Stimulated activated CD4-positive, alpha-beta T cell treated with anti-CD3 and anti-CD28 coated beads, TNF-alpha, amount 100 ng/mL, for 1 hour (primary cell): ENCODE results near the gene FAXC.
"Not testable (repeated sequence)": the region's sequence is repeated elsewhere in the genome, so short reads cannot be mapped to it uniquely, and the experiment has no call there.

ENCODE experiments used
- DNase-seq, 3 donors: peaks; one replicate each; pipeline ENCODE4 v3.0.0-alpha.2; 2020; ENCODE audit warnings: low read depth in 3 of 3, low spot score in 1 of 3

Gene FAXC

DNA sequence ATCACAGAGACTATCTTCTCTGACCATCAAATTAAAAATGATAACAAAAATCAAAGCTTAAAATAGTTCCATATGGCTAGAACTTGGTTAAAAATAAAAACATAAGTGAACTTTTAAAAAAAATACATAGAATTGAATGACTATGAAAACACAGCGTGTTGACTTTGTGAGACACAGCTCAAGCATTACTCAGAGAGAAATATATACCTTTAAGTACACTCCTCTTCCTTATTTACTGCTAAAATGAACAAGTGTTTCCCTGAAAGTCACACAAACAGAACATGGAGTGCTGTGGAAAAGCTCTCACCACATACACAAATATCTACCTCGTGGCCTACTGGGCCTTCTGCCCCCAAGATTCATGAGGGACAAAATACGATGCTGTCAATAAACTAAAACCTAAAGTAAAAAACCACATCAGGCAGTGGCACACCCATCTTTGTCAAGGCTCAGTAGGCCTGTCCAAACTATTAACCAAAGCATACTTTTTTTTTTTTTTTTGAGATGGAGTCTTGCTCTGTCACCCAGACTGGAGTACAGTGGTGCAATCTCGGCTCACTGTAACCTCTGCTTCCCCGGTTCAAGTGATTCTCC is 7.5 kb downstream of the FAXC start:
- no peak for DNase-seq

DNA sequence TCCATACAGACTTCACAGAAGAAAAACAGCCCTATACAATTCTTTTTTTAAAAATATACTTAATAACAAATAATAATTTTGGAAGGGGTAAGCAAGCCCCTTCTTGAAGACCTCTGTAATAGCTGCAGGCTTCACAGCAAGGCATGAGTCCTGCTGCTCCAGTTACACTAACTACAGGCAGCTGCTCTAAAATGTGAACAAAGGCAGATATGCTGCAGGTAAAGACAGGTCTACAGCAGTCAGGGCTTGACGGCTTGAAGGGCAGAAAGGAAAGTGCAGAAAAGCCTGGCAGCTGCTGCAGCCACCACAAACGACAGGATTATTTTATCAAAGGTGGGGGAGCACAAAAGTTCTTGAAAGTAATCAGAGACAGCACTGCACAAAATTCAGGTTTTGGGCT is 11.3 kb downstream of the FAXC start:
- DNase-seq, result no peak

DNA sequence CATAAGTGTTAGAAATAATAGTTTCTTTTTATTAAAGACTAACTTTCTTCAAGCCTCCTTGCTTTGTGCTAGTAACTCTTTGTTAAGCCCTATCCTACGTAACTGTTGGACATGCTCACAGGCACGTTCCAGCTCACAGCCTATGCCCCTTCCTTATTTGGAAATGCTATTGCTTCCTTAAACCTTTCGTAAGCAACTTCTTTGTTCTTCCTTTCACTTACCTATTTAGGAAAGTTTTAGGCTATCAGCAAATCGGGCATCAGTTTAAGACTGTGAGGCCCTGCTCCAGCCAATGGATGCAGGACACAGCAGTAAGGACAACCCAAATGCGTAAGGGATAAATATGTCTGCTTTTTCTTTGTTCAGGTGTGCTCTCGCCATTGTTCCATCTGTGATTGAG is 14.2 kb downstream of the FAXC start:
- DNase-seq, result not testable (repeated sequence)

DNA sequence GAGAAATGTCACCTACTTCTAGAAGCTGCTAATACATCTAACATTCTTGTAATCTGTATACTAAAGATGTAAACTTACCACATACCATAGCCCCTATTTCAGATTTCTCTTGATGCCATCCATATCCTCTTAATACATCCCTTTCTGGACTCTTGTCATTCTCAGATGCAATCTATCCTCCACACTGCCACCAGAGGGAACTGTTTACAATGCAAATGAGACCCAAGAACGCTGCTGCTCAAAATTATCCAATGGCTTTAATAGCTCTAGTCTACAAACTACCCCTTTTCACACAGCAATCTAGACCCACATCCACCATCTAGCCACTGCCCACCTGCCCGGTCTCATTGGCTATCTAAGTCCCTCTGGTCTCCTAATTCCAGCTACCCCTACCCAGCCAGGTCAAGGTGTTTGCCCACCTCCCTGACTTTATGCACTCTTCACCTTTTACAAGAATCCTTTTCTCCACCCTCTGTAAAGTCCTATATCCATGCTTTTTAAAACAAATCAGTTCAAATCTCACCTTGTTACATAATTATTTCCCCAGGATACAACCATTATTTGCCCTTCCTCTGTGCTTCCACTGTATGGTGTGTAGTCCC is 14.8 kb downstream of the FAXC start:
- no peak for DNase-seq

DNA sequence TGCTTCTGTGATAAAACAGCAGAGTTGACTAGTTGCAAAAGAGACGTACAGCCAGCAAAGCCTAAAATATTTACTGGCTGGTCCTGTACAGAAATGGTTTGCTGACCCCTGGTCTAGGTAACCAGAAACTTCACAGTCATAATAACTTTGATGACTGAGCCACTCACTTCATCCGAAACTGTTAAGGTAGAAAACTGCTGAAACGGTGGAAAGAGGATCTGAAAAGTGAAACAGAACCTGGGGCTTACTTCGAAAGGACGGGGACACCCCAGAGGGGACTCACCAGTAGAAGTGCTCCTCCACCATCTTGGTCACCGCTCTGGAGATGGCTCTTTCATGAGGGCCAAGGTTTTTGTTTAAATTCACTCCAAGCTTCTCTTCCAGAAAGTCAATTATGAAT is 16.4 kb downstream of the FAXC start:
- no peak for DNase-seq

DNA sequence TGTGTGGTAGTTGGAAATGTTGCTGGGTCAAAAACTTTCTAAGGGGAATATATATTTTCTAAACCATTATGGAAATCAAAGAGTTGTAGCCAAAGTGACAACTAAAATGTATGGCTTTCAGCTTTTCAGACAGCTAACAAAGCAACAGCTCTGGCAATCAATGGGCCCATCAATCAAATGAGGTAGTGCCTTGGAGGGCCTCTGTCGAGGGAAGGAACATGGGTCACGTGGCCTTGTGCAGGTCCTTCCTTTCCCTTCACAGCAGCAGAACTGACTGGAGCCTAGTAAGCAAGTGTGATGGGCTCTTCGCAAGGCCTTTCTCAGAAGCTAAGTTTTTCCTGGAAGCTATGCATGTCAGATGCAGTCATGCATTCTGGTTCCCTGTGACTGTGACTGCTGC is 17.9 kb downstream of the FAXC start:
- no peak for DNase-seq

DNA sequence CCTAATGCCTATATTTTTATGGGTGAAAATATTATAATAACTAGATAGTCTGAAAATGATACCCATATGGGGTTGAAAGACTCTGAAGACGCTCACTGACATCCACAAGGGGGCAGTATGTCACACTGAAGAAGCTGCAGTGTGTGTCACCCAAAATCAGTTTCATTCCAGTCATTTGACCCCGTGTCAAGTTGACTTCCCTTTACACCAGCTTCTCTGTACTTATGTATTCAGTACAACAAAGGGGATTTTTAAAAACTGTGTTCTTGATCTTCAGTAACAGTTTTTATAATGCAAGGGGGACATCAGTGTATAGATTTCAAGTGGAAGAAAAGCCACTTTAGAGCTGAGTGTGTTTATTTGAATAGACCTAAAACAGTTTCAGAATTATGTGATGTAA is 19.3 kb downstream of the FAXC start:
- peak in 2 of 3 donors; percentile 1 to 6 for DNase-seq

DNA sequence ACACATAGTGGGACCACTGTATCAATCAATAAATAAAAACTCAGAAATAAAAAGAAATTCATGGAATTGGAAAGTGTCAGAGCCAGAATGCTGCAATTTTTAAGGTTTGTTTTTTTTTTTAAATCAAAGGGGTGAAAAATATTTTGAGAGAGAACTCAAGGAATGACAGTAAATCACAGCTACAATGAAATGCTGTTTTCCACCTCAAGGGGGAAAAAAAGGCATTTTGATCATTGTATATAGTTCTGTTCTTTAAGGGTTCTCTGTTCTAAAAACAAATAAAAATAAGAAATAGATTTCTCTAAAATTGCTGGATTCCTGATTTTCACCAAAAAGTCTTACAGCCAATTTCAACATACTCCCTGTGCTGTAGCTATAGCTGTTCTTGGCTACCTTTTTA is 24.5 kb downstream of the FAXC start:
- no peak for DNase-seq

DNA sequence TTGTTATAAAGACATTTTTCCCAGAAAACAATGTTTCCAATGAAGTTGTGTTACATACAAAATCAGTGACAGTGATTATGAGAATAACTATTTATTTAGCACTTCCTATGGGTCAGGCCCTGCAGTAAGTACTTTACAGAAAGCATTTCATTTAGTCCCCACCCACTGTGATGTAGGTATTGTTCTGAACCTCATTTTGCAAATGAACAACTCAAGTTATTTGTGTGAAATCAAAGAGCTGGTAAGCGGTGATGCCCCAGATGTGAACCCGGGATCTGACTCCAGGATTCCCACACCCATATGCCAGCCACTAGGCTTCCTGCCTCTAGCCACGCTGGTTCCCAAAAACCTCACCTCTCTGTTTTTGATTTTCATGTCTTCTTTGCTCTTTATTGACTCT is 30.9 kb downstream of the FAXC start:
- no peak for DNase-seq

DNA sequence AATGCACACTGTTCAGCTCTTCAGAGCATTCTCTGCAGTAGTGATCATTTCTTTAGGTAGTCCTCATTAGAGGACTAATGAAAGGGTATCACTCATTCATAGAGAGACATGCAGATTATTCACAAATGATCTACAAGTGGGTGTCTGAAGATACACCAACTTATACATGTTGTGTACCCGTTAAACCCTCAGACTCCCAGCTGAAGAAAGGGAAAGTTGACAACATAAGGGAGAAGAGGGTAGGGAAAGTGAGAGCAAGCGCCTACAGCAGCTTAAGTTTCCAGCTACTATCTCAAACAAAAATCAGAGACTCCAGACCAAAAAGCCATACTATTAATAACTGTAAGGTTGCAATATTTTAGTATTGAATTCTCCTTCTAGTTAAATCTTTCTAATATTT is 37.1 kb downstream of the FAXC start:
- DNase-seq, result no peak

DNA sequence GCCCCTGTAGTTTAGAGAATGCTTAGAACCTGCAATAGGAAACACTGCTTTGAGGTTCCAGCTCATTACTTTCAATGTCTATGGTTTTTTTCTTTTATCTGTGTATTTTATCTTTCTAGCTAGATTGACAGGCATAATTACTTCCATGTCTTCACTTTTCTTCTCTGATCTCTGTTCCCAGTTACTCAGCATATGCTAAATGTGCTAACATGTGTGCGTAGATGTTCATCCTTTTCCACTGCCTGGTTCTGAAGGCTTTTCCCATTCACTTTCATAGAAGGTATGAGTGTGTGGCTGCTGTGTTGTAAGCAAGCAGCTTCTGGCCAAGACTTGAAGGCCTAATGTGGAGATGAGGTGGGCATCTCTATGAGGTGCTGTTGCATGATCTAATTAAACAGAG is 38.9 kb downstream of the FAXC start:
- no peak for DNase-seq

DNA sequence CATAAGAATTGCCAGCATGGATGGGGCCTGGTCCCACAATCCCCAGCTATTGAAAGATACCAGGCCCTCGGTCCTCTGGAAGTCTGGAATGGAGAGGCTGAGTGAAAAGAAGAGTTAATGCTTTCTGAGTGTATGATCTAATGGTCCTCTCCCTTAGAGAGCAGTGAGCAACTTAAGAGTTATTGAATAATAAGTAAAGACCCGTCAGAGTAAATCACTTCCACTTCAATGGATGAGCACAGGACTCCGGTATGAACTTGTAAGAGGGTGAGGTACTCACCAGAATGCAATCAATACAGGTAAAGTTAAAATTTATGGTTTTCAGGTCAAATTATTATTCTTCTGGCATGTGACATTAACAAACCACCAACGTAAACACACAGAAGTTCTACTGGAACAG is 39.9 kb downstream of the FAXC start:
- DNase-seq, result no peak

DNA sequence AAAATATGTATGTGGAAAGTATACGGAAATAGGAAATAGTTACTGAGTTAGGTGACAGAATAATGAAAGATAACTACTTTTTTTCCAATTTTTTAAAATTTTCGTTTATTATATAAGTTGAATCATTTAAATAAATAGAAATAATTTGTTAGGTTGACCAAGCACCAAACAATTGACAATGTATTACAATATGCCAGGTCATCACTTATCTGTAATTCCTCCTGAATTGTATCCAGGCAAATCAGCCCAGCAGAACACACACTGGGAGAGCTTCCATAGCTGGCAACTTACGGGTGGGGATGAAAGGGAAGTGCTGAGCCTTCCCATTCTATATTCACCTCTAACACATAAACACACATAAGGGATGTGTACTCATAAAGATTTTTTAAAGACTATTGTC is 40.7 kb downstream of the FAXC start:
- no peak for DNase-seq

DNA sequence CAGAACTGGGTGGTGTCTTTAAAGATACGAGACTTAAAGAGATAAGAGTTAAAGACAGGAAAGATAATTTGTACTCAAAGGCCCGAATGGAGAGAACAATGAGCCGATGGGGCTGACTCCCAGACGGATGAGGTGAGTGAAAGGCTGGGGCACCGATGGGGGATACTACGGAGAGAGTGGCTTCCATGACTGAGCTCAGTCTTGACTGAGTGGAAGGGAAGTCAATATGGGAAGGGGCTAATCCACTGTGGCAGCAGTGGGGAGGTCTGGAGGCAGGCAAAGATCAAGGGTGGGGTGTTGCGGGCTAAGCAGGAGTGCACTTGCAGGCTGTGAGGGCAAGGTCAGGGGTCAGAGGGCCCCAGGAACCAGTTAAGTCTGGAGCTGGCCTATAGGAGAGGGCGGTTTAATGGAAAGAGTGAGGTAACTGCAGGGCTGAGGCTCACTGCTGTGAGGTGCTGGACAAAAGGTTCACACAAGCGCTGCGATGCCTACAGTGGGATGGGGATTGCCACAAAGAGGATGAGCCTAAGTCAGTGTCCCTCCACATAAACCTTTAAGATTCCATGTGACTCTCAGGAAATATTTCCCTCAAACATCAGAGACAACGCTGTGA is 42.1 kb downstream of the FAXC start:
- DNase-seq, result no peak

DNA sequence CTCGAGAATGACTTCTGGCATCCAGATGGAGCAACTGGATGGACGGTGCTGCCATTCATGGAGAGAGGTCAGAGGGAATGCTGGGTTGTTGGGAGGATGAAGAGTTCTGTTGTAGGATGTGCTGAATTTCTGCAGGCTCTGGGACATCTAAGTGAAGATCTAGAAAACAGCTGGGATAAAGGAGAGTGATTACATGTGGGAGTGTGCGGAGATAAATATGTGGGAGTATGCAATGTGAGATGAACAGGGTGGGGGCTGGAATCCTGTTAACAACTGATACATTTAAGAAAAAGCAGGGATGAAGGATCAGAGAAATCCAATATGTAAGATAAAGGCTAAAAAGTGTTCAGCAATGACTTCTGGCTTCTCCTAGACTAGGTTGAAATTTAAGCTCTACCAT is 43.1 kb downstream of the FAXC start:
- no peak for DNase-seq

DNA sequence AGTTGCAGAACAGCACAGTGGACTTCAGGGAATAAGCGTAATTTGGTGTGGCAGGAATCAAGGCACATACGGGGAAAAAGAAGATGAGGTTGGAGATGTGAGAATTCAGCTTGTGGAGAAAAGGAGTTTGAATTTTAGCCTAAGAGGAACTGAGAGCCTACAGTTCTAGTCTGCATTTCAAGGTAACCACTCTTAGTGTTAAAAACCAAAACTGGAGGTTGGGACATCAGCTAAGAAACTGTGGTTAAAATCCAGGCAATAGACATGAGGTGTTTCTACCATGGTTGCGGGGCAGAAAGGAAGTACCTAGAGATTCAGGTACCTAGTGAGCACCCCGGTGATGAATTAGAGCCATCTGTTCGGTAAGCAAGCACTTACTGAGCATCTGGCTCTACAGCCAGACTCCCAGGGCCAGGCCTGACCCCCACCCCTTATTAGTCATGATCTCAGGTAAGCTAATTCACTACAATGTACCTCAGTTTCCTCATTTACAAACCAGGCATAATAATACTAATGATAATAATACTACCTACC is 44.4 kb downstream of the FAXC start:
- no peak for DNase-seq

DNA sequence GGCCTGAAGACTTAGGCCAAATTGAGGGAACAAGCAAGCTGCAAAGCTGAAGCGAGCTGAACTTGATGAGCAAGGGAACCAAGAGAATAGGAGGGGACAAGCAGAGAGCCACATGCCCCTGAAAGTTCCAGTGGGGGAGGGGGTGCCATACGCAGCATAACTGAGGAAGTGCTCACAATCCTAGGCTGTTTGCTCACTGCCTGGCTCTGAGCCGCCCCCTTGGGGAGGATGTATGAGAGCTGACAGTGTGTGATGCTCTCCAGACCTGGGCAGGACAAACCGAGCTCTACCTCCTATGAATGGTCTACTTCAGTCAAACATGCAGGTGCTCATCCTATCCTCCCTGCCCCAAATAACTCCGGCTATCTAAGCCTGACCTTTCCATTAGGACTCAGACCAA is 52.1 kb downstream of the FAXC start:
- DNase-seq, result no peak

DNA sequence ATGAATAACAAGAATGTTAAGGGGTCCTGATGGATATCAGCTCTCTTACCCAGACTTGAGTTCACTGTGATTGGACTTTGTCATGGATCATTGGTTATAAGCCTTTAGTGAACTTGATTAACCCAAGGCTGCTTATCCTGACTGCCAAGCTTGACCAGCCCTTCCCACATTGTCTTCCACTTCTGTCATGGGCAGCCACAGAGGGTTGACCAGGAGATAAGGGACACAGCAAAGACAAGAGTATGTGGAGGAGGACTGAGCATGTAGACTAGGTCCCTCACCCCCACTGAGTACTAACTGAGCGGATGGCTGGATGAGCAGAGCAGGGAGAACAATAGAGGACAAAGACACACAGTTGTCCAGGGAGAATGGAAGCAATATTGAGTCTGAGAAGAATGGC is 52.5 kb downstream of the FAXC start:
- DNase-seq, result no peak

DNA sequence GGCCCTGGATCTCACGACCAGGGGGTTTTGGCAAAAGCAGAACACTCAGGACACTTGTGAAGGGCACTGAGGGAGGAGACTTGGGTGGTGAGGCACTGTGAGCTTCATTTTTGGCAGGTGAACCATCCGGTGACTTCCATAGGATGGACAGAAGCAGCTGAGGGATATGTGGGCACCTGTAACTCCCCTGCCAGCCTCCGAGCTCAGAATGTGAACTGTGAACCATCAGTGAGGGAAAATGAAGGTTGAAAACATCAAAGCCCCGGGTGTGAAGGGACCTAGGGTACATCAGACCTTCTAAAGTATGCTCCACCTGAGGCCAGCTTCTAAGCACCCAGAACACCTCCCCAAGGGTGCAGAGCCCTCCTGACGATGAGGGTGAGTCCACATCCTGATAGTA is 53.2 kb downstream of the FAXC start:
- DNase-seq, result no peak

DNA sequence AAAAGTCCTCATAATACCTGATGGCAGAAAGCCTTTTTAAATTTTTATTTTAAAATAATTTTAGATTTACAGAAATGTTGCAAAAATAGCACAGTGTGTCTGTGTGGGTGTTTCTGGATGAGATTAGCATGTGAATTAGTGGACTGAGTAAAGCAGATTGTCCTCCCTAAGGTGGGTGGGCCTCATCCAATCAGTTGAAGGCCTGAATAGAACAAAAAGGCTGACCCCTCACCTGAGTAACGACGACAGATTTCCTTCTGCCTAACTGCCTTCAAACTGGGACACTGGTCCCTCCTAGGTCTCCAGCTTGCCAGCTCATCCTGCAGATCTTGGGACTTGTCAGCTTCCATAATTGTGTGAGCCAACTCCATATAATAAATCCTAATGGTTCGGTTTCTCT is 54.2 kb downstream of the FAXC start:
- DNase-seq, result no peak

DNA sequence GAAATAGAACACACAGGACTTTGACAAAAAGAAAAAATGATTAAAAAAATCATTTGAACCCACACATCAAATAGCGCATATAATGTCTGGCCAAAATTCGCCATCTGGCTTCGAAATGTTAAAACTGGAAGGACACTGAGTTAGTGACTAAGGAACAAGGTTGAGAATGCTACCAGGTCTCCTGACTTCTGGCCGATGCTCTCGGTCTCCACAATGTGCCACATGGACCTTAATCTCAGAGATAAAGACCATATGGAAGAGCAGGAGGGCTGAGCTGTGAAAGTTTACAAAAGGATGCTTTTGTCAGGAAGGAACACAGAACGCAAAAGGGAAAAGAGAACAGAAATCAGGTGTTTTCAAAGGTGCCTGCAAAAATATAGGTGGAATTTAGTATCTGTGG is 54.7 kb downstream of the FAXC start:
- no peak for DNase-seq

DNA sequence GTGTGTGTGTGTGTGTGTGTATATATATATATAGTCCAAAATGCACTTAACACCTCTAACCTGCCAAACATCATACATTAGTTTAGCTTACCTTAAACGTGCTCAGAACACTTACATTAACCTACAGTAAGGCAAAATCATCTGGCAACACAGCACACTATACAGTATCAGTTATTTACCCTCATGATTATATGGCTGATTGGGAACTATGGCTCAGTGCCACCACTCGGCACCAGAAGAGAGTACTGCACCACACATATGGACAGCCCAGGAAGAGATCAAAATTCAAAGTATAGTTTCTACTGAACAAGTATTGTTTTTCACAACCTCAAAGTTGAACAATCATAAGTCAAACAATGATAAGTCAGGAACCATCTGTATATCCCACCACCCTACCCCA is 59.8 kb downstream of the FAXC start:
- no peak for DNase-seq

DNA sequence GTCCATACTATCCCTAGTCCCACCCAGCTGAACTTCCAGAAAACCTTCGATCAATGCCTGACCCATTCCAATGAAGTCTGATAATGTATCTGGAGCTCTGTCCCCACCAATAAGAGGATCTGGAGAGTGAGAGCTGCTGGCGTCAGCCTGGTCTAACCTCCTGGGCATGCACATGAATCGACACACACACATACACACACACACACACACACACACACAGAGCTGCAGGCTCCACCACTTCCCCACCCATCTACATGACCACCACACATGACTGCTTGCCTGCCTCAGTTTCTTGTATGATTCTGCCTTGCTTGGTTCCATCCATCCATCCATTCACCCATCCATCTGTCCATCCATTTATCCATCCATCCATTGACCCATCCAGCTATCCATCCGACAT is 60.8 kb downstream of the FAXC start:
- no peak for DNase-seq
